Activated T-cell treated with anti-CD3 and anti-CD28 coated beads for 1 hour (primary cell): ENCODE results near the gene PITPNM3.
"Not testable (repeated sequence)": the region's sequence is repeated elsewhere in the genome, so short reads cannot be mapped to it uniquely, and the experiment has no call there.

Experiments used
- DNase-seq: peaks from one replicate; pipeline ENCODE4 v3.0.0-alpha.2; 2020; ENCODE audit warnings: low read depth

The PITPNM3 gene

DNA sequence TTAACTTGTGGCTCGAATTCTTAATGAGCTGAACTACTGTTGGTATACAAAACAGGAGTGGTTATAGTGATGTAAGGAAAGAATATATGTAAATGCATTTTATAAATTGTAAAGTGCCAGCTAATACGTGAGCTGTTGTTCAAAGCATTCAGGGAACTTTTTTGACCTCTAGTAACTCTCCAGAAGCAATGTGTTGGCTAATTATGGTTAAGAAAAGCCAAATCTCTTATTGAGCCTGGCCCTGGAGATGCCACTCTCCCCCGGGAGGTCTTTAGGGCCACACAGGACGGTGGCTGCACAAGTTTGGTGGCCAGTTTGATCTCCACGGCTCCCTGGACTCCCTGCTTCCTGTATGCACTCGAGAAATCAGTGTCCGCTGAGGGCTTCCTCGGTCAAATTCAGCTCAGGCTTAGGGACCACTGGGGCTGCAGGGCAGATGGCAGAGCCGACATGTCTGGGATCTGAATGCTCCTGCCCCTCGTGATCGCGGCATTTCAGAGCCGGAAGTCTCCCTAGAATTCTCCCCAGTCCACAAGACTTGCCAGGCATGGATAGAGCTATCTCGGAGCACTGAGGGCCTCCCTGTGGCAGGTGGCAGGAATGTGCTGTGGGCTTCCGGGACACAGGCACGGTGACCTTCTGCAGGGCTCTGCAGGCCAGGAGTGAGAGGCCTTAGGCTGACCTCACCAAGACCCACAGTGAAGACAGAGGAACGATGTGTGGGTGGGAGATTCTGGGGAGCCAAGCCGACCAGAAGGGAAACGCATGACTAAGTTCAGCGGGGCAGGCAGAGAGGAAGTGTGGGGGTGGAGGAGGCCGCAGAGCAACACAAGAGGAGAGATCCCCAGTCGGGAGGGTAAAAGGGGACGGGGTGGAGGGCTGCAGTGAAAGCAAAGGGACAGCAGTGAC, 18.6 kb upstream of the PITPNM3 start:
- DNase-seq = no peak

DNA sequence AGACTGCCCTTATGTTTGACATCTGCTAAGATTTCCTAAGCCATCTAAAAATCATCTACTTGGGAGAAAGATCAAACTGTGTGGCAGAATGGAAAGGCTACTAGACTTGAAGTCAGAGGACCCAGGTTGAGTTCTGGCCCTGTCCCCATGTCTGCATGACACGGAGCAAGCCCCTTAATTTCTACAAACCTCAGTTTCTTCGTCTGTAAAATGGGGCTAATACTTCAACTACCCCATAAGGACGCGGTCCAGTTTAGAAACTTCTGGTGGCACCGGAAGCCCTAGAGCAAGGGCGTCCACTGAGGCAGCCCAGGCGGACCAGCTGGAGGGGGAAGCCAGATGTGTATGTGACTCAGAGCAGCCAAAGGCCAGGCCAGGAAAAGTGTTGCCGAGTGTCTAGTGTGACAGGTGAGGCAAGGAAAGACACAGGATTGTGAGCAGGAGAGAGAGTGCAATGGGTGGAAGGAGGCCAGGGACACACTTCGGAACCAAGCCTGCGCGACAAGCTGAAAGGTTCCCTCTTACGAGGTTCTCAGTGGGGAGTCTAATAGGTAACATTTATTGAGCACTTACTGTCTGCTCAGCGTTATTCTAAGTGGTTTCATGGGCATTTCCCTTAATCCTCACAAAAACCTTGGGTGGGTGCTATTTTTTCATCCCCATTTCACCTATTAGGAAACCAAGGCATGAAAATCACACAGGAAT, 17.8 kb upstream of the PITPNM3 start:
- DNase-seq = no peak

DNA sequence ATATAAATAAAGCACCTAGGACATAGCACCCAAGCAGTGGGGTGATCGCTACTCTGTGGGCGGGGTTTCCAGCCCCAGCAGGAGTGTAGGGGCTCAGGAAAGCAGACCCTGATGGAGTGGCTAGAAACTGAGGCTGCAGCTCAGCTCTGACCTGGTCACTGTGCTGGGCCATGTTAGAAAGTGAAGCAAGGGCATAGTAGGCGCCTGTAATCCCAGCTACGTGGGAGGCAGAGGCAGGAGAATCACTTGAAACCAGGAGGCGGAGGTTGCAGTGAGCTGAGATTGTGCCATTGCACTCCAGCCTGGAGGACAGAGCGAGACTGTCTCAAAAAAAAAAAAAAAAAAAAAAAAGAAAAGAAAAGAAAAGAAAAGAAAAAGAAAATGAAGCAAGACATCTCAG, 17.1 kb upstream of the PITPNM3 start:
- not testable (repeated sequence) for DNase-seq

DNA sequence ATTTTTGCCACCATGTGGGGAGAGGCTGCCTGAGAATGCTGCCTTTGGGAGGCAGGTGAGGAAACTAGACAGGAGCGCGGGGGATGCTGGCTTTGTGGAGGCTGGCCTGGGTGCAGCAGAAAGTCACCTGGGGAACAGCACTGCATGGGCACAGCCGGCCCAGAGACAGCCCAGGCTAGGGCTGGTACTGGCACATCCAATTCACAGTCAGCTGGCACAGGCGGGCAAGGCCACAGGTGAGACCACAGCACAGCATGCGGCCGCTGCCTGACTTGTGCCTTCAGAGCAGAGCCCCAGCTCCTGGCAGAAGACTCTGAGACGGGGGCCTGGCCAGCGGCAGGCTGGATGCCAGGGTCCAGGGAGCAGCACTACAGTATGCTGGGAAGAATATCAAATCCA, 16.6 kb upstream of the PITPNM3 start:
- DNase-seq = no peak

DNA sequence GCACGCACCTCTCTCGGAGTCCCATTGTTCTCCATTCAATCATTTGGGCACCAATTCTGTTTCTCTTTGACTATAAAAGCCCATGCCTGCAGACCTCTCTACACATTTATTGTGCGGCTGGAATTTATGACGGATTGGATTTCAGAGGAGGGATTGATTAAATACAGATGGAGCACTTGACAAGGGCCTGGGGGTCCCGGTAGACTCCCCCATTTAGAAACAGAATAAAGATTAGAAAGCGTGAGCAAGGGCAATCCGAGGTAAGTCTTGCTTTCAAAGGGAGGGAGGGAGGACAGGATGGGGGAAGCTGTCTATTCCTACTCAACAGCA, 15.1 kb upstream of the PITPNM3 start:
- no peak for DNase-seq

DNA sequence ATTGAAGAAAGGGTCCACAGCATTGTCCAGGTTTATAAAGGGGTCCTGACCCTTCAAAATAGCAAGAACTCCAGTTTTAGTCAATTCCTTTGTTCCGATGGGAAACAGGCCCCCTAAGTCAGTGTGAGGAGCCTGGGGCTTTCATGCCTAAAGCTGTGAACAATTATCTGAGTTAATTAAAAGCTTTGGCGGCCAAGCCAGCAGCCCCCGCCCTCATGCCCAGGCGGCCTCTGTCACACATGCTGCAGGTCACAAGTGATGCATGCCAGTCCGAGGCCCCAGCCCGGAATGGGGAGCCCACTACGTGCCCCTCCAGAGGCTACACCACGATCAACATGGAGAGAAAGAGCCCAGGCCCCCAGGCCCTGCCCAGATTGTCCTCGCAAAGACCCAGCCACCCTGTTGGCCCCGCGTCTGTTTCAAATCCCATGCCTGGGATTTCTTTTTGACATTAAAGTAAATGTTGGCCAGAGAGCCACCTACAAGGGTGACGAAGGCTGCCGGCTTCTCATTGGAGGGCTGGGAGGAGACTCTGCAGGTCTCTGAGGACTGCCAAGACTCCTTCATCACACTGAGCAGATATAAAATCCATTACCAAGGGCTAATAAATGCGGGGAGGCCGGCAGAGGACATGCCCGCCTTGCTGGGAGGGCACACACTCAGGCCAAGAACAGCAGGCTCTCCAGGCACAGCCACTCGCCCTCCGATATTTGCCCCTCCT, 14.5 kb upstream of the PITPNM3 start:
- no peak for DNase-seq

DNA sequence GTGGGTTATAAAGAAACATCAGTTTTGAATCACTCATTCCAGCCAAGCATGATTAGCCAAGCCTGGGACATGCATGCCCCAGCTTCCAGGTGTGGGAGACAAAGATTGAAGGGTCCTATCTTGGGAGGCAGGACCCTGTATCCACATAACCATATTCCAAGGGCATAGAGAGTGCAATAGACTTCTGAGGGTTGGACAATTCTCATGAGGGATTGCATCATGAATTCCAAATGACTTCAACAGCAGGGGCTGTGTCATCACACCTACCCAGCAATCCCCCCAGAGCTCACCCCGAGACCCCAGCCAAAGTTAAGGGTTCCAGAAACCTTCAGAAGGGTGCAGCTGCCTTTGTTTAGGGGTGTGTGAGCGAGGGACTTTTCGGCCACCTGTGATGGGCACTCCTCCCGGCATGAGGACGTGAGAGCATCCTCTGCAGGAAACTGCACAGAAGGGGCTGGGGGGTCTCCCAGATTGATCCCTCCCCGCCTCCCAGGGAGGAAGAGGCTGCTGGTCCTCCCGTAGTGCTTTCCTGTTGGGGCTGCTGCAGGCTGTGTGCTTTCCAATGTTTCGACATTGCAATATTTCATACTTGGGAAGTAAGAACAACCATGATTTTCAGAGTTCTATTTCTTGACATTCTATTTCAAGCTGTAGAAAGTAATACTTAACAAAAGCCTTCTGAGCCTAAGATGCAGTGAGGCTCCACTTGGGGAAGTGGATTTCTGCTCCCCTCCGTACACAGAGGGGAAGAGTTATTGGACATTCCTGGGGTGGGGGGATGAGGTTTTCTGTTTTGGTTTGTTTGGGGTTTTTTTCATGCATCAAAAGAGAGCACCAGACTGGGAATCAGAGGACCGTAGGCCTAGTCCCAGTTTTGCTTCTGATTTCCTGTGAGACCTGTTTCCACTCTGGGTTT, 13.3 kb upstream of the PITPNM3 start:
- no peak for DNase-seq

DNA sequence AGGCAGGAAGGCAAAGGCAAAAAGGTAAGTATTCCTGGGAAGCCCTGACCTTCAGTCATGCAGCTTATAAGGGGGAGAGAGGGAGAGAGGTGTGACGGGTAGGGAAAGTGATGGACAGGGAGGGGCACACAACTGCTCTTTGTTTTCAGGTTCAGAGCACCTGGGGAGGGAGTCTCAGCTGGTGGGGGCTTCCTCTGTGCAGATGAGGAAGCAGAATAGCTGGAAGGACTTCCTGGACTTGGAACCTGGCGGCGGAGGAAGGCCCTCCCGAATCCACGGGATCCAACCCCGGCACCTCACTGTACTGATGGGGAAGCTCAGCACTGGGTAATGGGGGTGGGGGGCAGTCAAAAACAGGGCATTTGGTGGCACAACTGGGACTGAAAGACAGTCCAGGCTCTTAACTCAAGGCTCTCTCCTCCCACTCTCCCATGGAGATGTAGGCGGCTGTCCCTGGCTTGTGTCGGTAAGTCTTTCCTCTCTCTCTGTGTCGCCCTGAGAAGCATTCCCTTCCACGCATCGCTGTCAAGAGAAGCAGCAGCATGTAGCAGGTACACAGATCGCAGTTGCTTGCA, 11.9 kb upstream of the PITPNM3 start:
- no peak for DNase-seq

DNA sequence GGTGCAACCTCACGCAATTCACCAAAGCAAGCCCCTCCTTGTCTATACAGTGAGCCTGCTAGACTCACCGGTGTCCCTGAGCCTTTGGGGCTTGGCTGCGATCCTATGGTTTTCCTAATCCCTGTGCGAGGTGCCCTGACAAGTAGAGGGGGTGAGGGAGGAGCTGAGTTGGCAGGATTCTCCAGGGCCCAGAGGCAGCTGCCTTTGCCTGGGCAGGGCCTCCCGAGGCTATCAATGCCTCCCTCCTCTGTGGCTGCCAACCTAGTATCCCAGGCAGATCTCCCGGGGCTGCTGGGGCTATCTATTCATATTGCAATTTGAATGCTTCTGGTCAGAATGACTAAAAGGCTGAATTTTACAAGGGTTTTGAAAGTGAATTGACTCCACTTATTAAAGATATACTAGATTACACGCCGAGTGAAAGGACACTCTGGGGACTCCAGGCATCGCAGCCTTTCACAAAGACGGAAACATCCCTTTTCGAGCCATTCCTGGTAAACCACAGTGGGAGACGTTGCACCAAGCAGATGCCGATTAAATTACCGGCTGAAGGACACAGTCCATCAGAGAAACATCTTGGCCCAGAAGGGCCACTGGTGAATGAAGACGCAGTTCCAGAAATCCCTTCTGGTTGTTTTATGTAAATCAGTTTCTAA, 11.3 kb upstream of the PITPNM3 start:
- no peak for DNase-seq

DNA sequence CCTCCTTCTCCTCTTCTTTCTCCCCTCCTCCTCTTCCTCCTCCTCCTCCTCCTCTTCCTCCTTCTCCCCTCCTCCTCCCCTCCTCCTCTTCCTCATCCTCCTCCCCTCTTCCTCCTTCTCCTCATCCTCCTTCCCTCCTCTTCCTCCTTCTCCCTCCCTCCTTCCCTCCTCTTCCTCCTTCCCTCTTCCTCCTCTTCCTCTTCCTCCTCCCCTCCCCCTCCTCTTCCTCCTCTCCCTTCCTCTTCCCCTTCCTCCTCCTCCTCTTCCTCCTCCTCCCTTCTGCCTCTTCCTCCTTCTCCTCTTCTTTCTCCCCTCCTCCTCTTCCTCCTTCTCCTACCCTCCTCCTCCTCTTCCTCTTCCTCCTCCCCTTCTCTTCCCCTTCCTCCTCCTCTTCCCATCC, 5.1 kb upstream of the PITPNM3 start:
- no peak for DNase-seq

DNA sequence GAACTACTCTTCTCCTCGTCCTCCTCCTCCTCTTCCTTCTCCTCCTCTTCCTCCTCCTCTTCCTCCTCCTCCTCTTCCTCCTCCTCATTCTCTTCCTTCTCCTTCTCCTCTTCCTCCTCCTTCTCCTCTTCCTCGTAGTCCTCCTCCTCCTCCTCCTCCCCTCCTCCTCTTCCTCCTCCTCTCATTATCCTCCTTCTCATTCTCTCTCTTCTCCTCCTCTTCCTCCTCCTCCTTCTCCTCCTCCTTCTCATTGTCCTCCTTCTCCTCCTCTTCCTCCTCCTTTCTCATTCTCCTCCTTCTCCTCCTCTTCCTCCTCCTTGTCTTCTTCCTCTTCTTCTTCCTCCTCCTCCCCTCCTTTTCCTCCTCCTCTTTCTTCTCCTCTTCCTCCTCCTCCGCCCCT, 4.1 kb upstream of the PITPNM3 start:
- DNase-seq = no peak

DNA sequence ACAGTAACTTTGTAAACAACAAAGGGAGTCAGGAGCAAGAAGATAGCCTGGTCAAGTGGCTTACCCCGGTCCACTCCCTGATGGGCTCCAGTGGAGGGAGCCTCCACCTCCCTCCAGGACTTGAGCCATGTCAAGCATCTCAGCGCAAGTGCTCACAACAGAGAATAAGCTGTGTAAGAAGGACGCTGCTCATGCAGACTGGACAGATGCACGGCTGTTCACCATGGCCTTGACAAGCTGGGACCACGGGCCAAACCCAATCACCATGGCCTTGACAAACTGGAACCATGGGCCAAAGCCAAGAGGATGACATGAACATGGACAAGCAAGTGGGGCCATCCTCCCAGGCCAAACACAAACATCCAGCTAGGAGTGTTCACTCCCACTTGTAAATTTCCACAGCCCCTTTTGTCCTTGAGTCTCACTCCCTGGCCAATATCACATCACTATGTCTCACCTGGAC, 3.4 kb upstream of the PITPNM3 start:
- DNase-seq = no peak

DNA sequence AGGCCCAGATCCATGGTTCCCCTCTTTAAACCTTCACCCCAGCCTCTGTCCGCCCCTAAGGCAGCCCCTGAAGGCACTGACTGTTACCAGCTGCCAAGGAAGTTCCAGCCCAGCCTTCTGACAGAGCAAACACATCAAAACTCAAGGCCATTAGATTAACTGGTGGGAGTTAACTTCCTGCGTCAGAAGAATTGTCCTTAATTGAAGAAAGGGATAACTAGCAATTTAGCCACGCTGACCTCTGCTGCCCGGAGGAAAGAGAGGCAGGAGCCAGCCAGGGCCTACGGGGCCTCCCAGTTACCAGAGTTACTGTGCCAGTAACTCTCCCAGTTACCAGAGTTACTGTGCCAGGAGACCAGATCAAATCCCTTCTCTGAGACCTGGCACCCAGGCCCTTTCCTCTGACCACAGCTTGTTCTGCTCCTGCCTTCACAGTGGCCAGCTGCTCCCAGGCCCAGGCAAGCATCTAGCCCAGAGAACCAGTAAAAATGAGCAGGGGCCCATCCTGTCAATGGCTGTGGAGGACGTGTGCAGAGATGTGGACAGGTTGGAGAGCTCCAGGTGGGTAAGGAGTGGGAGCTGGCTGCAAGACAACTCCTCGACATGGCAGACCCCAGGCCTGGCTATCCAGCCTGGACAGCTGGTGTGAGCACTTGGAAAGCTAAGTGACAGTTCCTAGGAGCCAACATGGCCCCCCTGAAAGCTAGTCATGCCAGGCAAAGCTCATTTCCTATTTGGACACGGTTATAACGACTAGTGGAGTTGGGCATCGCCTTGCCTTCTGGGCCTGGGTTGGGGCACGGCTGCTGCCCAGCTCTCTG, 2.8 kb upstream of the PITPNM3 start:
- DNase-seq = no peak

DNA sequence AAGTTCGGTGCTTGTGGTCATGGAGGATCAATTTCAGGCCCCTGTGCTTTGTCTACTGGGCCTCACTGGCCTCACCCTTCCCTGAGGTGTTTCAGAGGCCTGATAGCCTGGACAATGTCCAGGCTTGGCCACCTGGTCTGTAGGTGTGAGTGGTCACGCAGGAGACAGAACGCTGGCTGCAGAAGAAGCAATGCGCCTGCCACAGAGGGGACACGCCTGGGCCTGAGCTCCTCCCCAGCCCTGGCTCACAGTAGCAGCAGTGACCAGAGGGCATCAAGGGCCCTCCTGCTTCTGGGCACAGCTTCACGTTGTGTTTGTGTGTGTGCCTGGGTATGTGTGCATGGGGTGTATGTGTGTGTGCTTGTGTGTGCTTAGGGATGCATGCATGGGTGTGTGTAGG, 1.9 kb upstream of the PITPNM3 start:
- DNase-seq = no peak

DNA sequence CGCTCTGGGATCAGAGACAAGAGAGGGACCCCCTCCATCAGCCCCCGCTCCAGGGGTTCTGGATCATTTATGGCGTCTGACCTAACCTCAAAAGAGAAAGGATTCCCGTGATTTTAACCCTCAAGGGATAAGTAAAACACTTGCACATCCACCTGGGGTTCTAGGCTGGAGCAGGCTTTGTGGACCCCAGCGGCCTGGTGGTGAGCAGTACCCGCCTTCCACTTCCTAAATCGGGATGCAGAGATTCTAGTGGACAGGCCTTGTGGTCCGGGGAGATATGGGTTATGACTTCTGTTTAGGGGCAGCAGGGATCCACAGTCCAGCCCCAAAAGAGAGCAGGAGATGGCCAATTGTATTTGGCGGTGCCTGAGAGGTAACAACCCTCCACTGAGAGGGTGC, 684 bp upstream of the PITPNM3 start:
- no peak for DNase-seq

DNA sequence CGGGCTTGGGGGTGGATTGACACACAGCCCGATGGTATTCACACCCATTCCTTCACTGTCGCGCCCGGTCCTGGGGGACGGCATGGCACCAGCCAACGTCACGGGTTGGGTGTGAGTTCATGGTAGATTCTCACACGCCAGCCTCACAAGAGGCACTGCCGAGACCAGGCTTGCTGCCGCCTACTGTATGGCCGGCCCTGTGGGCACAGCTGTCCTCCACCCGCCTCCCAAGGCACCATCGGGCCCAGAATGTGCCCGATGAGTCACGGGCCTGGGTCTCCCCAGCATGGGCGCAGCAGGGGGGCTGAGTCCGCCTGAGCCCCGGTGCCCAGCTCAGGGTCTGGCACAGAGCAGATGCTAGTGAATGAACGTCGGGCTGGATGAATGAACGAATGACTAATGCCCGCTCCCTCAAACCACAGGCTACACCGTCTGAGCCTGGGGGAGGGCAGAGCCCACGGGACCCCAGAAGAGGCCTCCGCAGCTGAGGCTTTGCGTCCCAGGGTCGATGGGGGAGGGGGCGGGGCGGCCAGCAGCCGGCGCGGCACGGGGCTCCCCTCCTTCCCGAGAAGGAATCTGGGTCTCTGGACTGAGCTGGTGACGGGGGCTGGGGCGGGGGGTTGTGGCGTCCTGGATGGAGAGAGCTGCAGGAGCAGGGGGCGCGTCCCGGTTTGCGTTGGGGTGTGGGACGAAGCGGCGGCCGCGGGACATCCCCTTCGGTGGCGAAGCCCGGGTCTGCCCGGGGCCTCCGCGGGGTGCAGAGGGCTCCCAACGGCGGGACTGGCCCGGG, 829 bp downstream of the PITPNM3 start:
- DNase-seq = no peak

DNA sequence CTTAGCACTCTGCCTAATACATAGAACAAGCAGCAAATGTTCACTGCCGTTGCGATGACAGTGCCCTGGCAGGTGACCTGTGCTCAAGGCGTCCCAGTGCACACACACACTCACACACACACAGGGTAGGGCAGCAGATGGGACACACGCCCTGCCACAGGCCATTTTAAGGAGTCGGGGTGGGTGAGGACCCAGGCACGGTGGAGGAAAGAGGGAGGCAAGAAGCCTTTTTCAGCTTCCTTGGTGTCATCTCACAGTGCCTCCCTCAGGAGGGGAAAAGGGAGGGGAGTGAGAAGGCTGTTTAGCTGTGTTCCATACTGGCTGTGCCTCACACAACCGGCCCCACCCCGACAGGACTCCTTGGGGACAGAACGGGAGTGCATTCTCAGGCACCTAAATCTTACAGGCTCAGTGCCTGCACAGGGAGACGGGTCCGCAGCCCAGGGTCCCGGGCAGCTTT, 1.5 kb downstream of the PITPNM3 start:
- DNase-seq = no peak

DNA sequence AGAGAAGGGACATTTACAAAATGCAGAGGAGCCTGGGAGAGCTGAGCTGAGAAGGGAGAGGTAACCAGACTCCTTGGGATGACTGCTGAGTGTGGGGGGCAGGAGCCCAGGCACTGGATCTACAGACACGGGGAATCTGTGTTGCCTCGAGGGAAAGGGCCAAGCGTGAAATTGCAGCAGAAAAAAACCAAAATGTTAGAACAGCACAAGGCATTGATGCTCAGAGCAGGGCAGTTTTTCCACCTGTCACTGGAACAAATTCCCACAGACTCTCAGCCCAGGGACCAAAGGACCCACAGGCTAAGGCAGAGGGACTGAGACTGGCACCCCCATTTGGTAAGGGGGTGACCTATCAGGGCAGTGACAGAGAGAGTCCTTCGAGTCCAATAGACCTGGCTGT, 2.0 kb downstream of the PITPNM3 start:
- DNase-seq = no peak

DNA sequence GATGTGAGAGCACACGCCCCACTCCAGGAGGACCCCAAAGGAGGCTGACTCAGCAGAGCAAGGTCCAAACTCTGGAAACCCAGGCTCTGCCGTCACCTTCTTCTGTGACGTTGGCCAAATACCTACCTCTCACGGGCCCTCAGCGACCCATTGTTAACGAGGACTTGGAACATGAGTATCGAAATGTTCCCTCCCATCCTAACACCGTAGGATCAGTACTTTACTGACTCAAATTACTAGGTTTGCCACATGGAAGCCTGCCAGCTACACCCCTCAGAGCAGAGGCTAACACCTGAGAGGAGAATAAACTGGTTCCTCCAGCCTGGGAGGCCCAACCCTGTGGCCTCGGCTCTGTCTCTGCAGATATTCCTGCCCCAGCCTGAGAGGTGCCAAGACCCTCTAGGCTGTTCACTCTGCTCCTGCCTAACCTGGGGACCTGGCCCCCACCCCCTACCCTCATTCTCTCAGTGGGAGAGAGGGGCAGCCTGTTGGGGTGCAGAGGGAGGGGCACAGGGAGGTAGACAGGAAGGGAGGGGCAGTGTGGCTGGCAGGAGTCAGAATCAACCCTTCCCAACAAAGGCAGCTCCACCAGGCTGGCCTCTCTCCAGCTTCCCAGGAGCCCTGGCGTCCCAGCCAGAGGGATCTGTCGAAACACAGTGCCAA, 4.4 kb downstream of the PITPNM3 start:
- DNase-seq = no peak
